Stimulated activated CD4-positive, alpha-beta T cell treated with anti-CD3 and anti-CD28 coated beads, Interleukin-2, amount 100 ng/mL, for 48 hours (primary cell): ENCODE measurements around the gene ARL2BP.
"Not testable (repeated sequence)": the region's sequence is repeated elsewhere in the genome, so short reads cannot be mapped to it uniquely, and the experiment has no call there.

Experiments used
- DNase-seq, 2 donors: peaks; one replicate each; pipeline ENCODE4 v3.0.0-alpha.2; 2020

The ARL2BP gene

GRCh38 chr16:57264381-57264780, 19.3 kb downstream of the ARL2BP start:
- DNase-seq, result no peak

- no peak for DNase-seq
These were observed 19.9 kb downstream of the ARL2BP start for GRCh38 chr16:57264950-57265371.

GRCh38 chr16:57265850-57266530, 20.9 kb downstream of the ARL2BP start:
- no peak for DNase-seq

- no peak for DNase-seq
These were observed 21.6 kb downstream of the ARL2BP start for GRCh38 chr16:57266531-57267260.

- not testable (repeated sequence) for DNase-seq
These were observed 22.3 kb downstream of the ARL2BP start for GRCh38 chr16:57267343-57267742.

- no peak for DNase-seq
These were observed 24.0 kb downstream of the ARL2BP start for GRCh38 chr16:57268804-57269800.

- no peak for DNase-seq
These were observed 25.4 kb downstream of the ARL2BP start for GRCh38 chr16:57270221-57271062.

GRCh38 chr16:57271063-57271345, 25.9 kb downstream of the ARL2BP start:
- DNase-seq, result no peak

- DNase-seq, result no peak
These were observed 26.9 kb downstream of the ARL2BP start for GRCh38 chr16:57271867-57272495.

- no peak for DNase-seq
These were observed 28.3 kb downstream of the ARL2BP start for GRCh38 chr16:57273359-57273758.

- no peak for DNase-seq
These were observed 28.8 kb downstream of the ARL2BP start for GRCh38 chr16:57273826-57274225.

GRCh38 chr16:57275946-57276345, 30.9 kb downstream of the ARL2BP start:
- not testable (repeated sequence) for DNase-seq

GRCh38 chr16:57276596-57276995, 31.5 kb downstream of the ARL2BP start:
- no peak for DNase-seq

- peak in 1 of 2 donors; percentile 32 for DNase-seq
These were observed 32.5 kb downstream of the ARL2BP start for GRCh38 chr16:57277586-57277985.

- no peak for DNase-seq
These were observed 33.4 kb downstream of the ARL2BP start for GRCh38 chr16:57278494-57278893.

- DNase-seq, result no peak
These were observed 35.0 kb downstream of the ARL2BP start for GRCh38 chr16:57279780-57280638.

GRCh38 chr16:57281791-57282190, 36.7 kb downstream of the ARL2BP start:
- no peak for DNase-seq

GRCh38 chr16:57282510-57283213, 37.6 kb downstream of the ARL2BP start:
- DNase-seq, result no peak

GRCh38 chr16:57283214-57283958, 38.3 kb downstream of the ARL2BP start:
- DNase-seq, result no peak

GRCh38 chr16:57283959-57284208, 38.8 kb downstream of the ARL2BP start:
- DNase-seq, result no peak
